ENCODE measurements around the gene ZNF296.

ZNF296 gene

DNA sequence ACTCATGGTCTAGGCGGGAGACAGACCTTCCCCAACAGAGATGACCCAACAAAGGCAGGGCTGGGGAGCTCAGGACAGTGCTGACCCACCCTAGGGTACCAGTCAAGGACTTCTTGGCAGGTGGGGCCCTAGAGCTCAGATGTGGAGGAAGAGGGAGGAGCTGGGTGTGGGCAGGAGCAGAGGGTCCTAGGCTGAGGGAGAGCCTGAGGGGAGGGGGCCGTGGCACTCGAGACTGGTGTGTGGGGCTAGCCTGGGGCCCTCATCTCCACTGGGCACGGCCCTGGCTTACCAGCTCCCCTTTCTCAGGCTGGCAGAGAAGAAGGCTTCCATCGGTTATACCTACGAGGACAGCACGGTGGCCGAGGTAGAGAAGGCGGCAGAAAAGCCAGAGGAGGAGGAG lies 18.8 kb downstream of the ZNF296 start:
- Histone ChIP-seq H3K4me3 (no peak overlapping the region), H3K27ac (no peak overlapping the region)
- TF ChIP-seq, protein P1, sequence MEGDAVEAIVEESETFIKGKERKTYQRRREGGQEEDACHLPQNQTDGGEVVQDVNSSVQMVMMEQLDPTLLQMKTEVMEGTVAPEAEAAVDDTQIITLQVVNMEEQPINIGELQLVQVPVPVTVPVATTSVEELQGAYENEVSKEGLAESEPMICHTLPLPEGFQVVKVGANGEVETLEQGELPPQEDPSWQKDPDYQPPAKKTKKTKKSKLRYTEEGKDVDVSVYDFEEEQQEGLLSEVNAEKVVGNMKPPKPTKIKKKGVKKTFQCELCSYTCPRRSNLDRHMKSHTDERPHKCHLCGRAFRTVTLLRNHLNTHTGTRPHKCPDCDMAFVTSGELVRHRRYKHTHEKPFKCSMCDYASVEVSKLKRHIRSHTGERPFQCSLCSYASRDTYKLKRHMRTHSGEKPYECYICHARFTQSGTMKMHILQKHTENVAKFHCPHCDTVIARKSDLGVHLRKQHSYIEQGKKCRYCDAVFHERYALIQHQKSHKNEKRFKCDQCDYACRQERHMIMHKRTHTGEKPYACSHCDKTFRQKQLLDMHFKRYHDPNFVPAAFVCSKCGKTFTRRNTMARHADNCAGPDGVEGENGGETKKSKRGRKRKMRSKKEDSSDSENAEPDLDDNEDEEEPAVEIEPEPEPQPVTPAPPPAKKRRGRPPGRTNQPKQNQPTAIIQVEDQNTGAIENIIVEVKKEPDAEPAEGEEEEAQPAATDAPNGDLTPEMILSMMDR (IDR thresholded peaks at IDR 0.05), result no peak
- no peak for DNase-seq (ENCODE audit: low spot score)

DNA sequence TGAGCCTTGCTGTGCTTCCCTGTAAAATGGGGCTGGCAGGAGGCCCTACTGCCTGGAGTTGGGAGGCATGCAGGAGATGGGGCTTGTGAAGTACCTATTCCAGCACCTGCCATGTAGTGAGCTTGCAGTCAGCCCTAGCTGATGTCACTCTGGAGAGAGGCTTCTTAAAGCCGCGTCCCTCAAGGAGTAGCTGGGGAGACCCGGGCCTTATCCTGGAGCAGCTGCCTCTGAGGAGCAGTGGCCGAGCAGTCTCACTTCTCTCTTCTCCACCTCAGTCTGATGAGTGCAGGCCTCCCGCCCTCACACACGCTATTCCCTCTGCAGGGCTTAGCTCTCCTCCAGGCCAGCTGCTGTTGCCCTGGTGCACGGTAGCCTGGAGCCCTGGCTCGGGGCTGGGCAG lies 19.4 kb downstream of the ZNF296 start:
- TF ChIP-seq, protein P1 (IDR thresholded peaks at IDR 0.05), result no peak
- DNase-seq (ENCODE audit: low spot score), result no peak
- Histone ChIP-seq H3K4me3 (no peak overlapping the region), H3K27ac (no peak overlapping the region)

DNA sequence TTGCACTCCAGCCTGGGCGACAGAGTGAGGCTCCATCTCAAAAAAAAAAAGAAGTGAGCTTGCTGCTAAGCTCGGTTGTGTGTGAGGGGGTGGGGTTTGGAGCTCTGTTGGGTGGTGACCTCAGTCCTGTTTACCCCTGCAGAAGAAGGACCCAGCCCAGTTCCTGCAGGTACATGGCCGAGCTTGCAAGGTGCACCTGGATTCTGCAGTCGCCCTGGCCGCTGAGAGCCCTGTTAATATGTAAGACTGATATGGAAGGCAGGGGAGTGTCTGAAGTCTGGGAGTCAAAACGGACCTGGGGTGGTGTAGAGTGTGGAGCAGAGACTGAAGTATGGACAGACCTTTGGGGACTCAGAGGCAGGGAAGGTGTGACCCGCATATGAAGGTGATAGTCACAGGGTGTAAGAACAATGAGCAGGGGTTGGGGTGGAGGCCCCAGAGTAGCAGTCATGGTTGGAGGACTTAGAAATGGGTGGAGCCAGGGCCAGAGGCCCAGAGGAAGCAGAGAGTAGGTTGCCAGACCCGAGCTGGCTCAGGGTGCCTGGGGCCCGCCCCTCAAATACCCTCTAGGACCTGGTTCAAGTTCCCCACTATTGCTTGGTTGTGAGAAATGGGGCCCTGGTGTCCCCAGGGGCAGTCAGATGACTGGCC lies 24.2 kb downstream of the ZNF296 start:
- DNase-seq (ENCODE audit: low spot score), result no peak
- H3K4me3 ChIP-seq, result no peak overlapping the region
- TF ChIP-seq, protein P1 (IDR thresholded peaks at IDR 0.05), result no peak
- no peak overlapping the region for H3K27ac ChIP-seq

DNA sequence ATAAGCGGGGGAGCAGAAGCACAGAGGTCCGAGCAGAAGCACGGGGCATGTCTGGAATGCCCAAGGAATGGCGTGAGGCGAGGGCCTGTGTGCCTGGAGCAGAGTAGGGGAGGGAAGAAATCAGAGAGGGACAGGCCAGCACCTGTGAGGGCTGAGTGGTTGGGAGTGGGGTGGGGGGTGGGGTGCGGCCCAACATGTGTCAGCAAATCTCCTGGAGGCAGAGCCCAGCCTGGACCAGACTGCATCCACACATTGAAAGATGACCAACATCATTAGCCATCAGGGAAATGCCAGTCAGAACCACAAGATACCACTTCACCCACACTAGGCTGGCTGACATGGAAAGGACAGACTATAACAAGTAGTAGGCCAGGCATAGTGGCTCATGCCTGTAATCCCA lies 26.2 kb downstream of the ZNF296 start:
- no peak overlapping the region for H3K4me3 ChIP-seq
- TF ChIP-seq, protein P1 (IDR thresholded peaks at IDR 0.05), result no peak
- DNase-seq (ENCODE audit: low spot score), result no peak
- no peak overlapping the region for H3K27ac ChIP-seq

DNA sequence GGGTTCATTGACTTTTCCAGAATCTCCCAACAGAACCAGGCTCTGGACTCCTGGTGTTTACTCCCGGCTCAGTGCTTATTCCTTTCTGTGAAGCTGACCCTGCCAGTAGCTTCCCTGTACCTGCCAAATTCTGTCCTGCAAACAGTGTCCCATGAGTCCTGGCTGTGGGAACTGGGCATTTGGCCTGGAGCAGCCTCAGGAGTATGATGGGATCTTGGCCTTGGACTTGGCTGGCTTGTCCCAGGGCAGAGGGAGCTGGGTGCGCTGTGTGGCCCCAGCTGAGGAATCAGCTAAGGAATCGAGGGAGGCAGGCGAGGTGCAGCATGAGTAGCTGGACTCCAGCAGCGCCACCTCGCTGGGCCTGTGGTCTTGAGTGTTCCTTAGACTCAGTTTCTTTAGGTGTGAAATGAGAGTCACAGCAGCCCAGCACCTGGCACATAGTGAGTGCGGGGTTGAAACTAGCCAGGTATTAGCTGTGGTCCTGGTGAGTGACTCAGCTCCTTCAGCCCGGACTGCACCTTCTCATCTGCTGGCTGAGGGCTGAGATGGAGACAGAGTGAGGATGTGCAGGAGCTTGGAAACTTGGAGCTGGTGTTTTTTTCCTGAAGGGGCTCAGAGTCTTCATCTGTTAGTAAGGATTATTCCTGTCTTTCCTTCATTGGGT lies 27.1 kb downstream of the ZNF296 start:
- DNase-seq (ENCODE audit: low spot score), result no peak
- TF ChIP-seq, protein P1 (IDR thresholded peaks at IDR 0.05), result no peak
- no peak overlapping the region for H3K27ac ChIP-seq
- H3K4me3 ChIP-seq, result no peak overlapping the region

DNA sequence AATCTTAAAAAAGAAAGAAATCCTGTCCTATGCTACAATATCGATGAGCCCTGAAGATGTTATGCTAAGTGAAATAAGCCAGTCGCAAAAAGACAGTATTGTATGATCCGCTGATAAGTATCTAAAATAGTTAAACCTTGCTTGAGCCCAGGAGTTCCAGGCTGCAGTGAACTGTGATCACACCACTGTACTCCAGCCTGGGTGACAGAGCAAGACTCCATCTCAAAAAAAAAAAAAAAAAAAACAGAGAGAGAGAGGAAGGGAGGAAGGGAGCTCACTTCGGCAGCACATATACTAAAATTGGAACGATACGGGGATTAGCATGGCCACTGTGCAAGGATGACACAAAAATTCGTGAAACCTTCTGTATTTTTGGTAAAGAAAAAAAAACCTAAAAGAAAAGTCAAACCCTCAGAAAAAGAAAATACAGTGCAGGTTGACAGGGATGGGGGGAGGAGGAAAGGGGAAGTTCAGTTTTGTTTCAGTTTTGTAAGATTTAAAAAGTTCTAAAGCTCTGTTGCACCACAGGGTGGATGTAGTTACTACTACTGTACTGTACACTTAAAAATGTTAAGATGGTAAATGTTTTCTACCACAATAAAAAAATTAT lies 29.0 kb downstream of the ZNF296 start:
- no peak overlapping the region for H3K4me3 ChIP-seq
- TF ChIP-seq, protein P1 (IDR thresholded peaks at IDR 0.05), result no peak
- DNase-seq (ENCODE audit: low spot score), result no peak
- no peak overlapping the region for H3K27ac ChIP-seq

DNA sequence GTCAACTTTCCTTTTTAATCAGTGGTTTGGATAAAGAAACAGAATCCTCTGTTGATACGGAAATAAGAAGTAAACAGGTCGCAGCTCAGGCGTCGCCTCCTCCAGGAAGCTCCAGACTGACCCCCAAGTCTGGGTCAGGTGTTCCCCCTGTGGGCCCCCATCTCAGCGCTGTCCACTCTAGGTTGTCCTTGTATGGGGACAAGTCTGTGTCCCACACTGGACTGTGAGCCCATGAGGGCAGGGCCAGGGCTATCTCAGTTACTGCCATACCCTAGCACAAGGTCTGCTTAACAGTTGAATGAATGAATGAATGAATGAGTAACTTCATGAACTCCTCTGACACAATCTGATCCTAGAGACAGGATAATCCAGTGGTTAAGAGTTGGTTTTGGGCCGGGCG lies 29.9 kb downstream of the ZNF296 start:
- Histone ChIP-seq H3K4me3 (no peak overlapping the region), H3K27ac (no peak overlapping the region)
- TF ChIP-seq, protein P1 (IDR thresholded peaks at IDR 0.05), result no peak
- no peak for DNase-seq (ENCODE audit: low spot score)

All from coronary artery (tissue), 2 donors.